Body of pancreas (tissue), 4 donors: ENCODE data around the gene ST3GAL5.

ENCODE experiments used
- POLR2A ChIP-seq, 3 donors: fragments of 450-650 bp; IDR thresholded peaks; one replicate each; pipeline ENCODE4 v1.6.1; 2016; ENCODE audit warnings: antibody characterized with exemption in 3 of 3, mild to moderate bottlenecking in 2 of 3
- TF ChIP-seq, protein P1 (sequence below), 7 experiments: fragments of 450-650 bp in 4 of 7; fragments of 200-600 bp in 3 of 7; sonication (generic) in 3 of 7; IDR thresholded peaks; one replicate each; pipeline ENCODE4 v1.5.1; 2016 to 2019; ENCODE audit warnings: antibody characterized with exemption in 7 of 7

DNA sequence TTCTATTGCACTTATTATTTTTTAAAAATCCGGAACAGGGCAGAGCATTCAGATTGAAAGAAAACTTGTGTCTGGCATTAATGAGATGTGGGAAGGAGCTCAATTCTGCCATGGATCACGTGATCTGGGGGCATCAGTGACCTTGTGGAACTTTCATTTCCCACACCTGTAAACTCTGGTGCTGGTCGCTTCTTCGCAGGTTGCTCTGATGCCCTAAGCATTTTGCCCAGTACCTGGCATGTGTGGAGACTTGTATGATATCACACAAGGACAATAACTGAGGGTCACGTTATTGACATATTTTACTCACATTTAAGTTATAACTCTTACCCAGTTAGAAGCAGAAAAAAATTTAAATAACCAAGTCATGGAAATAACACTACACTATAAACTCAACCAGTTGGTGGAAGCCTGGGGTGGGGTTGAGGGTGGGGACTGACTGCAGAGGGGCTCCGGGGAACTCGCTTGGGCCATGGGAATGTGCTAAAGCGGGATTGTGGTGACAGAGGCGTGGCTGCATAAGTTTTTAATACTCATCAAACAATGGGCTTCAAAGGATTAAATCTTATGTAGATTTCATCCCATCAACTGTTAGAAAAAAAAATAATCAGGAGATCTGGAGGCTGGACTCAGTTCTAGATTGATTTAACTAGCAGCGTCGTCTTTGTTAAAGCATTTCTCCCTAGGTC, 36.5 kb downstream of the ST3GAL5 start:
- no peak for TF ChIP-seq POLR2A (IDR thresholded peaks at IDR 0.05)
- TF ChIP-seq, protein P1, sequence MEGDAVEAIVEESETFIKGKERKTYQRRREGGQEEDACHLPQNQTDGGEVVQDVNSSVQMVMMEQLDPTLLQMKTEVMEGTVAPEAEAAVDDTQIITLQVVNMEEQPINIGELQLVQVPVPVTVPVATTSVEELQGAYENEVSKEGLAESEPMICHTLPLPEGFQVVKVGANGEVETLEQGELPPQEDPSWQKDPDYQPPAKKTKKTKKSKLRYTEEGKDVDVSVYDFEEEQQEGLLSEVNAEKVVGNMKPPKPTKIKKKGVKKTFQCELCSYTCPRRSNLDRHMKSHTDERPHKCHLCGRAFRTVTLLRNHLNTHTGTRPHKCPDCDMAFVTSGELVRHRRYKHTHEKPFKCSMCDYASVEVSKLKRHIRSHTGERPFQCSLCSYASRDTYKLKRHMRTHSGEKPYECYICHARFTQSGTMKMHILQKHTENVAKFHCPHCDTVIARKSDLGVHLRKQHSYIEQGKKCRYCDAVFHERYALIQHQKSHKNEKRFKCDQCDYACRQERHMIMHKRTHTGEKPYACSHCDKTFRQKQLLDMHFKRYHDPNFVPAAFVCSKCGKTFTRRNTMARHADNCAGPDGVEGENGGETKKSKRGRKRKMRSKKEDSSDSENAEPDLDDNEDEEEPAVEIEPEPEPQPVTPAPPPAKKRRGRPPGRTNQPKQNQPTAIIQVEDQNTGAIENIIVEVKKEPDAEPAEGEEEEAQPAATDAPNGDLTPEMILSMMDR (IDR thresholded peaks at IDR 0.05), result no peak
